ENCODE measurements around the gene ZEB2. TPM values are rescaled to one million over a fixed set of nuclear protein-coding genes. Genes with fewer than 3 reads are reported as not detected.

Gene ZEB2
- total and polyA plus RNA-seq, 10 of the 15 experiments (the other 5 are each of a cell fraction or from before 2014, with no cell fraction given), result 0.14 to 3.2 (median 0.84) TPM

DNA sequence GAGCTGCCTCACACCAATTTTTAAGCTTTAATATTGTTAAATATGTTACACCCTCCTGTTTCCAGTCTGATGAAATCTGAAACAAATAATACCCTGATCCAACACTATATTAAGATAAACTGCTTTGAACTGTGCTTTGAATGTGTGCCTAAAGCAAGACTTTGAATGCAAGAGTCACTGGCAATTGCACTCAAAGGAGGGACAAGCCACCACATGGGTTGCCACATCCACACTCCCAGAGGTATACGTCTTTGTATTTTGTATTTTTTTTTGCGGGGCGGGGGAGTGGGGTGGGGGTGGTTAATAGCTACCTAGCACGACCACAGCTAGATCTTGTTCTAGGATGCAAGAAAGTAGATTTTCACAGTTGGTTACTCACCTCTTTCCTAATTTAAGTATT is 1.8 kb upstream of the ZEB2 start:
- in situ Hi-C loops (cut with MboI), result no loop called here
- WGBS (ENCODE audit: insufficient coverage, insufficient replicate concordance, low lambda C conversion rate, missing lambda C conversion rate), result 18% methylated on average over 4 of the region's 4 CpGs
- no TSS peak for BruUV-seq (replicated peaks)
- ChIA-PET POLR2A (interaction anchor here (0.6 to 0.7 kb wide), 2 partner anchors 21 to 202 kb away, joined by 4 read pairs; no protein-coding TSS in a partner anchor), CTCF (interaction anchor here (0.6 to 1.7 kb wide), 4 partner anchors 21 to 359 kb away, joined by 3 to 4 read pairs (median 4); no protein-coding TSS in a partner anchor), RAD21 (ENCODE audit: unreplicated experiment) (no interaction called here), SMC1A (ENCODE audit: uncharacterized antibody, unreplicated experiment) (interaction anchor here (0.8 to 1.5 kb wide), 6 partner anchors 11 to 321 kb away, joined by 3 to 5 read pairs (median 3); no protein-coding TSS in a partner anchor)
- no peaks in the 10 kb centered on the region for H3K9me3 ChIP-seq (replicated peaks; ENCODE audit: control insufficient read depth, insufficient read depth, low read length)
- H2AFZ ChIP-seq (ENCODE audit: control insufficient read depth, low read depth, low read length), result no peak overlapping the region
- no peaks in the 10 kb centered on the region for H3K36me3 ChIP-seq (ENCODE audit: control insufficient read depth in 2 of 2, insufficient read depth in 2 of 2, low read length in 1 of 2)
- H3K4me2 ChIP-seq (ENCODE audit: control insufficient read depth, insufficient read depth), result no peak overlapping the region
- DNase-seq (ENCODE audit: low read depth, low spot score) (no peak), ATAC-seq (no peak), FAIRE-seq (no peak)
- H3K4me1 ChIP-seq (ENCODE audit: control insufficient read depth, insufficient read depth, low read length), result peaks cover 18% of the 10 kb centered on the region; the same call in 1 of the 2 replicates
- H3K27me3 ChIP-seq (replicated peaks in 1 of 2; ENCODE audit: control insufficient read depth in 2 of 2, insufficient read depth in 2 of 2, low read length in 1 of 2), result peaks cover 15 to 17% of the 10 kb centered on the region in 2 experiments
- no peak overlapping the region for H3K27ac ChIP-seq (ENCODE audit: control insufficient read depth, insufficient read depth)
- H3K79me2 ChIP-seq (ENCODE audit: control insufficient read depth, insufficient read depth, low read length), result no peaks in the 10 kb centered on the region
- no peak overlapping the region for H3K9ac ChIP-seq (ENCODE audit: control insufficient read depth, insufficient read depth, low read length)
- intact Hi-C loops (cut with micrococcal nuclease; ENCODE audit: unreplicated experiment), result no loop called here
- H3K4me3 ChIP-seq, result no peak overlapping the region
- H4K20me1 ChIP-seq (ENCODE audit: control insufficient read depth, insufficient read depth), result no peaks in the 10 kb centered on the region
- no peak for TF ChIP-seq RAD51 (IDR thresholded peaks at IDR 0.05)
- TF ChIP-seq, protein P1, sequence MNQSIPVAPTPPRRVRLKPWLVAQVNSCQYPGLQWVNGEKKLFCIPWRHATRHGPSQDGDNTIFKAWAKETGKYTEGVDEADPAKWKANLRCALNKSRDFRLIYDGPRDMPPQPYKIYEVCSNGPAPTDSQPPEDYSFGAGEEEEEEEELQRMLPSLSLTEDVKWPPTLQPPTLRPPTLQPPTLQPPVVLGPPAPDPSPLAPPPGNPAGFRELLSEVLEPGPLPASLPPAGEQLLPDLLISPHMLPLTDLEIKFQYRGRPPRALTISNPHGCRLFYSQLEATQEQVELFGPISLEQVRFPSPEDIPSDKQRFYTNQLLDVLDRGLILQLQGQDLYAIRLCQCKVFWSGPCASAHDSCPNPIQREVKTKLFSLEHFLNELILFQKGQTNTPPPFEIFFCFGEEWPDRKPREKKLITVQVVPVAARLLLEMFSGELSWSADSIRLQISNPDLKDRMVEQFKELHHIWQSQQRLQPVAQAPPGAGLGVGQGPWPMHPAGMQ (IDR thresholded peaks at IDR 0.05; ENCODE audit: borderline replicate concordance), result no peak
- no peak for TF ChIP-seq ZNF207 (IDR thresholded peaks at IDR 0.05; ENCODE audit: borderline replicate concordance)
- TF ChIP-seq ZNF217 (IDR thresholded peaks at IDR 0.05), result no peak
- no peak for TF ChIP-seq CREM (IDR thresholded peaks at IDR 0.05; ENCODE audit: low read depth)
- no peak for TF ChIP-seq REST (IDR thresholded peaks at IDR 0.05; ENCODE audit: low read depth, low read length)
- no peak for TF ChIP-seq POLR2A (IDR thresholded peaks at IDR 0.05; ENCODE audit: low read depth, low read length)
- TF ChIP-seq BCL11A (IDR thresholded peaks at IDR 0.05; ENCODE audit: low read depth, low read length), result no peak
- no peak for TF ChIP-seq ZBTB40 (IDR thresholded peaks at IDR 0.05; ENCODE audit: borderline replicate concordance)
- no peak for TF ChIP-seq FOS (IDR thresholded peaks at IDR 0.05; ENCODE audit: borderline replicate concordance, extremely low read depth, insufficient read length)
- no peak for TF ChIP-seq KLF5 (IDR thresholded peaks at IDR 0.05; ENCODE audit: partially characterized antibody)
- TF ChIP-seq RB1 (IDR thresholded peaks at IDR 0.05; ENCODE audit: borderline replicate concordance), result no peak
- no peak for TF ChIP-seq SKIL (IDR thresholded peaks at IDR 0.05; ENCODE audit: low read depth, poor library complexity, severe bottlenecking)
- no peak for TF ChIP-seq SMC3 (IDR thresholded peaks at IDR 0.05; ENCODE audit: borderline replicate concordance, low read length)
- TF ChIP-seq NBN (IDR thresholded peaks at IDR 0.05), result no peak

Data from GM12878 (cell line).